Activated CD4-positive, alpha-beta T cell treated with anti-CD3 and anti-CD28 coated beads for 4 hours (primary cell): Measurements from ENCODE around the gene PRKG1.

Experiments
- DNase-seq, 2 donors: peaks; one replicate each; pipeline ENCODE4 v3.0.0-alpha.2; 2020

Gene PRKG1

GRCh38 chr10:51861731-51862130 is 787.4 kb downstream of the PRKG1 start:
- DNase-seq: no peak

- DNase-seq: no peak
Observed at GRCh38 chr10:51862149-51862548, 787.9 kb downstream of the PRKG1 start.

- no peak for DNase-seq
Observed at GRCh38 chr10:51867956-51868355, 793.7 kb downstream of the PRKG1 start.

GRCh38 chr10:51874131-51874530 is 799.8 kb downstream of the PRKG1 start:
- no peak for DNase-seq

GRCh38 chr10:51875610-51876009 is 801.3 kb downstream of the PRKG1 start:
- DNase-seq: no peak

- no peak for DNase-seq
Observed at GRCh38 chr10:51876503-51876902, 802.2 kb downstream of the PRKG1 start.

- DNase-seq: no peak
Observed at GRCh38 chr10:51876979-51877378, 802.7 kb downstream of the PRKG1 start.

GRCh38 chr10:51877636-51878035 is 803.3 kb downstream of the PRKG1 start:
- DNase-seq: no peak

- DNase-seq: no peak
Observed at GRCh38 chr10:51878695-51879094, 804.4 kb downstream of the PRKG1 start.

GRCh38 chr10:51879238-51879637 is 805.0 kb downstream of the PRKG1 start:
- peak in 1 of 2 donors; percentile 14 for DNase-seq

- no peak for DNase-seq
Observed at GRCh38 chr10:51881213-51881612, 806.9 kb downstream of the PRKG1 start.

- no peak for DNase-seq
Observed at GRCh38 chr10:51886438-51887068, 812.3 kb downstream of the PRKG1 start.

GRCh38 chr10:51888263-51888662 is 814.0 kb downstream of the PRKG1 start:
- DNase-seq: no peak

GRCh38 chr10:51892313-51892712 is 818.0 kb downstream of the PRKG1 start:
- no peak for DNase-seq

GRCh38 chr10:51892965-51893658 is 818.8 kb downstream of the PRKG1 start:
- DNase-seq: no peak

GRCh38 chr10:51894771-51895578 is 820.7 kb downstream of the PRKG1 start:
- no peak for DNase-seq

GRCh38 chr10:51896849-51897248 is 822.6 kb downstream of the PRKG1 start:
- no peak for DNase-seq

- no peak for DNase-seq
Observed at GRCh38 chr10:51897560-51897959, 823.3 kb downstream of the PRKG1 start.

- DNase-seq: no peak
Observed at GRCh38 chr10:51900180-51900579, 825.9 kb downstream of the PRKG1 start.

GRCh38 chr10:51903675-51904074 is 829.4 kb downstream of the PRKG1 start:
- no peak for DNase-seq

GRCh38 chr10:51905032-51905431 is 830.7 kb downstream of the PRKG1 start:
- DNase-seq: no peak

GRCh38 chr10:51907361-51907760 is 833.1 kb downstream of the PRKG1 start:
- DNase-seq: no peak

- DNase-seq: no peak
Observed at GRCh38 chr10:51910189-51910588, 835.9 kb downstream of the PRKG1 start.

GRCh38 chr10:51910596-51910995 is 836.3 kb downstream of the PRKG1 start:
- no peak for DNase-seq
